ENCODE data around the gene VEPH1. TPM values are rescaled to one million over a fixed set of nuclear protein-coding genes. Genes with fewer than 3 reads are reported as not detected.

The VEPH1 gene
- total RNA-seq, 1 donor from 2014 or later: 3.7 TPM

- TF ChIP-seq CTCF (conservative IDR thresholded peaks at IDR 0.05; ENCODE audit: low read depth, low read length): no peak
- no peak for DNase-seq (ENCODE audit: low read depth)
- no peak overlapping the region for H3K4me3 ChIP-seq (ENCODE audit: low read depth, low read length)
These were observed 208.7 kb downstream of the VEPH1 start for GRCh38 chr3:157294491-157294890.

- no peak for TF ChIP-seq CTCF (conservative IDR thresholded peaks at IDR 0.05; ENCODE audit: low read depth, low read length)
- no peak overlapping the region for H3K4me3 ChIP-seq (ENCODE audit: low read depth, low read length)
- DNase-seq (ENCODE audit: low read depth): no peak
These were observed 212.4 kb downstream of the VEPH1 start for GRCh38 chr3:157290766-157291165.

GRCh38 chr3:157285966-157286365, 217.2 kb downstream of the VEPH1 start:
- DNase-seq (ENCODE audit: low read depth): no peak
- no peak overlapping the region for H3K4me3 ChIP-seq (ENCODE audit: low read depth, low read length)
- TF ChIP-seq CTCF (conservative IDR thresholded peaks at IDR 0.05; ENCODE audit: low read depth, low read length): no peak

GRCh38 chr3:157285141-157285540, 218.1 kb downstream of the VEPH1 start:
- no peak overlapping the region for H3K4me3 ChIP-seq (ENCODE audit: low read depth, low read length)
- TF ChIP-seq CTCF (conservative IDR thresholded peaks at IDR 0.05; ENCODE audit: low read depth, low read length): no peak
- no peak for DNase-seq (ENCODE audit: low read depth)

- H3K4me3 ChIP-seq (ENCODE audit: low read depth, low read length): no peak overlapping the region
- no peak for DNase-seq (ENCODE audit: low read depth)
- TF ChIP-seq CTCF (conservative IDR thresholded peaks at IDR 0.05; ENCODE audit: low read depth, low read length): no peak
These were observed 218.5 kb downstream of the VEPH1 start for GRCh38 chr3:157284688-157285087.

GRCh38 chr3:157282261-157283191, 220.7 kb downstream of the VEPH1 start:
- no peak for DNase-seq (ENCODE audit: low read depth)
- TF ChIP-seq CTCF (conservative IDR thresholded peaks at IDR 0.05; ENCODE audit: low read depth, low read length): no peak
- H3K4me3 ChIP-seq (ENCODE audit: low read depth, low read length): no peak overlapping the region

- no peak for DNase-seq (ENCODE audit: low read depth)
- no peak for TF ChIP-seq CTCF (conservative IDR thresholded peaks at IDR 0.05; ENCODE audit: low read depth, low read length)
- H3K4me3 ChIP-seq (ENCODE audit: low read depth, low read length): no peak overlapping the region
These were observed 222.4 kb downstream of the VEPH1 start for GRCh38 chr3:157280786-157281185.
